ENCODE measurements around the gene TMED6.

The TMED6 gene

DNA sequence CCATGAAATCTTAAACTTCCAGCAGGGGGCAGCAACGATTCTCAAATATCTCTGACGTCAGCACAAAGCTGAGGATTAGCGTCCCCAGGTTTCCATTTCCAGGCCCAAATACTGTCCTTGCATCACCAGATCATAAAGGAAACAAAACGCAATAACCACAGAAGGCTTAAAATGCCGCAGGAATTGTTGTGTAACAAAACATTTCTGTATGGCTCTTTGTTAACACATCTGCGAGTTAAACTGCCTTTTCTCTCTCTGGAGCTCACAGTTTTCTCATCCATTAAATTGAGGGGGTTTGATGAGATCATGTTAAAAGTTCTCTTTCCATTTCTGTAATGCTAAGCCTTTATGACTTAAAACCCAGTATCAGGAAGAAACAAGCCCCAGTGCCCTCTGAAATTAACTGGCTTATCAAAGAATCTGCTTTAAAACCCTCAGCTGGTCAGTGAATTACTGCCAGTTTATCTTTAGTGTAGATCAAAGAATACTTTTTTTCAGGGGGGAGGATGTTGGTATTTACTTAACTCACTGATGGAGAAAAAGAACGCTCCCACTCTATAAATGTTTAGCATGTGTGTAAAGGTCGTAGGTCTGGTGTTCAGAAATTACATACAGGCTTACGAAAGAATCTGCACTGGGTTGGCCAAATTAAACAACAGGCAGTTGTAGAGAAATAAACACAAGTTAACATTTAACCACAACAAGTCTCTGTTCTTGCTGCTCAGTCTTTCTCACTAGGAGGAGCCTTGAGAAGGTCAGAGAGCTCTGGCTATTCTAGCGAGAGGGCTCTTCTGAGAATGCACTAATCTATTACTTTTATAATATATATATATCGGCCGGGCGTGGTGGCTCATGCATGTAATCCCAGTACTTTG lies 44.8 kb upstream of the TMED6 start:
- Histone ChIP-seq H3K4me2 (ENCODE audit: low read length) (peak overlapping the region; percentile 37), H3K9me3 (ENCODE audit: control insufficient read depth, insufficient read depth, low read length) (no peaks in the 10 kb centered on the region), H3K36me3 (ENCODE audit: control insufficient read depth, low read length) (no peaks in the 10 kb centered on the region), H3K27me3 (ENCODE audit: control insufficient read depth, low read length) (no peaks in the 10 kb centered on the region), H3K4me1 (ENCODE audit: control insufficient read depth, low read length) (peaks cover 7% of the 10 kb centered on the region), H3F3A (ENCODE audit: control insufficient read depth, insufficient read depth) (no peaks in the 10 kb centered on the region), H3K9me2 (replicated peaks; ENCODE audit: control insufficient read depth, low read length) (no peaks in the 10 kb centered on the region), H3K79me2 (ENCODE audit: control insufficient read depth, low read length) (no peaks in the 10 kb centered on the region), H3K27ac (ENCODE audit: low read depth, low read length) (no peak overlapping the region), H4K20me1 (ENCODE audit: control insufficient read depth, insufficient read depth, low read depth, low read length) (no peaks in the 10 kb centered on the region), H3K4me3 (ENCODE audit: low read length) (no peak overlapping the region)
- TF ChIP-seq, protein P1, sequence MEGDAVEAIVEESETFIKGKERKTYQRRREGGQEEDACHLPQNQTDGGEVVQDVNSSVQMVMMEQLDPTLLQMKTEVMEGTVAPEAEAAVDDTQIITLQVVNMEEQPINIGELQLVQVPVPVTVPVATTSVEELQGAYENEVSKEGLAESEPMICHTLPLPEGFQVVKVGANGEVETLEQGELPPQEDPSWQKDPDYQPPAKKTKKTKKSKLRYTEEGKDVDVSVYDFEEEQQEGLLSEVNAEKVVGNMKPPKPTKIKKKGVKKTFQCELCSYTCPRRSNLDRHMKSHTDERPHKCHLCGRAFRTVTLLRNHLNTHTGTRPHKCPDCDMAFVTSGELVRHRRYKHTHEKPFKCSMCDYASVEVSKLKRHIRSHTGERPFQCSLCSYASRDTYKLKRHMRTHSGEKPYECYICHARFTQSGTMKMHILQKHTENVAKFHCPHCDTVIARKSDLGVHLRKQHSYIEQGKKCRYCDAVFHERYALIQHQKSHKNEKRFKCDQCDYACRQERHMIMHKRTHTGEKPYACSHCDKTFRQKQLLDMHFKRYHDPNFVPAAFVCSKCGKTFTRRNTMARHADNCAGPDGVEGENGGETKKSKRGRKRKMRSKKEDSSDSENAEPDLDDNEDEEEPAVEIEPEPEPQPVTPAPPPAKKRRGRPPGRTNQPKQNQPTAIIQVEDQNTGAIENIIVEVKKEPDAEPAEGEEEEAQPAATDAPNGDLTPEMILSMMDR (IDR thresholded peaks at IDR 0.05; ENCODE audit: low read depth, low read length, poor library complexity, severe bottlenecking): peak; percentile 71
- TF ChIP-seq EZH2phosphoT487 (IDR thresholded peaks at IDR 0.05; ENCODE audit: borderline replicate concordance, low read length): no peak

DNA sequence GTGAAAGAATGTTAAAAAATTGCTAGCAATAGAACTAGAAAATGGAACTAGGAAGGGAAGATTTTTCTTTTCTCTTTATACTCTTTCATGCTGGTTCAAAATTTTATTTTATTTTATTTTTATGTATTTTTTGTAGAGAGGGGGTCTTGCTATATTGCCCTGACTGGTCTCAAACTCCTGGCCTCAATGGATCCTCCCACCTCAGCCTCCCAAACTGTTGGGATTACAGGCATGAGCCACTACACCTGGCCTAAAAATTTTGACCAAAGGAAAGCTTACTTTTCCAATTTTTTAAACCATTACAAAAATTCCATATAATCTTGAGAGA lies 44.2 kb upstream of the TMED6 start:
- Histone ChIP-seq H3K79me2 (ENCODE audit: control insufficient read depth, low read length) (no peaks in the 10 kb centered on the region), H4K20me1 (ENCODE audit: control insufficient read depth, insufficient read depth, low read depth, low read length) (no peaks in the 10 kb centered on the region), H3K9me3 (ENCODE audit: control insufficient read depth, insufficient read depth, low read length) (no peaks in the 10 kb centered on the region), H3K4me2 (ENCODE audit: low read length) (peak overlapping the region; percentile 37; the same call in 1 of the 2 replicates), H3K9me2 (replicated peaks; ENCODE audit: control insufficient read depth, low read length) (no peaks in the 10 kb centered on the region), H3K4me3 (ENCODE audit: low read length) (no peak overlapping the region), H3K36me3 (ENCODE audit: control insufficient read depth, low read length) (no peaks in the 10 kb centered on the region), H3F3A (ENCODE audit: control insufficient read depth, insufficient read depth) (no peaks in the 10 kb centered on the region), H3K4me1 (ENCODE audit: control insufficient read depth, low read length) (peaks cover 7% of the 10 kb centered on the region), H3K27me3 (ENCODE audit: control insufficient read depth, low read length) (no peaks in the 10 kb centered on the region), H3K27ac (ENCODE audit: low read depth, low read length) (no peak overlapping the region)
- no peak for TF ChIP-seq EZH2phosphoT487 (IDR thresholded peaks at IDR 0.05; ENCODE audit: borderline replicate concordance, low read length)
- TF ChIP-seq, protein P1 (IDR thresholded peaks at IDR 0.05; ENCODE audit: low read depth, low read length, poor library complexity, severe bottlenecking): no peak

DNA sequence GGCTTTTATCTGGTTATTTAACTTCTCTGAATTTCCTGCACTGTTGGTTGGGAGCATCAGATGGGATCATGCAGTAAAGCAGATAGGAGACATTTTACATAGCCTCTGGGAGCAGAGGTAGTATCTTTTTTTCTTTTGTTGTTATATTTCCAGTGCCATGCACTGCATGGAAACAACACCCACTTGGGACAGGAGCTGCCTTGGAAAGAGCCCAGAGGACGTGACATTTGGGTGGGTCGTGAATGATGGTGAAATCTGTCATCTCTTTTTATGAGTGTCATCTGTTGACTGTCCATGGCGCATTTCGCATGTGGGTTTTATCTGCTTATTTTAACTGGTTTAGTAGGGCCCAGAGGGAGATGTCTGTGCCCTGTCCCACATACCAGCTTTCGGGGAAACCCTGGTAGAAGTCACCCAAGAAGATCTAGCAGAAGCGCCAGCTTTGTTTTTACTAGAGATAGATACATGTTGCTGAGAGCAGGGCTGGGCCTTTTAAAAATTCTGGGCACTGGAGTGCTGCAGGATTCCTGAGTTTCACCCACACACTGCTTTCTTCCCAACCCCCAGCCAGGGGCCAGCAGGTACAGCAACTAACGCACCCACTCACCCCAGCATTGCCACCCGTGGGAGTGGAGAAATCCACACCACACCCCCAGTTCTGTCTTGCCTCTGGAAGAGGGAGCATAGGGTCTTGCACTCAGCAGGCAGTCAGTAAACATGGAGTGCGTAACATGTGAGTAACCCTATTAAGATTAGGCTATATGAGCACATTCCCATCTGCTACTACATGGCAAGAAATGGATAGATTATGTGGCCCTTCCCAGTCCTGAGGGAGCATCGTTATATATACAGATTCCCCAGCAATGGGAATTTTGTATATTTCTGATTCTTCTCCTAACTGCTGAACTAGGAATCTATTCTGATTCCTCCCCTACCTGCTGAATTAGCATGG lies 42.6 kb upstream of the TMED6 start:
- Histone ChIP-seq H3K27ac (ENCODE audit: low read depth, low read length) (no peak overlapping the region), H3K9me3 (ENCODE audit: control insufficient read depth, insufficient read depth, low read length) (no peaks in the 10 kb centered on the region)

More for the DNA sequence above, 42.6 kb upstream of the TMED6 start:
- Histone ChIP-seq H4K20me1 (ENCODE audit: control insufficient read depth, insufficient read depth, low read depth, low read length) (no peaks in the 10 kb centered on the region), H3F3A (ENCODE audit: control insufficient read depth, insufficient read depth) (no peaks in the 10 kb centered on the region), H3K4me2 (ENCODE audit: low read length) (no peak overlapping the region), H3K4me1 (ENCODE audit: control insufficient read depth, low read length) (peaks cover 7% of the 10 kb centered on the region), H3K4me3 (ENCODE audit: low read length) (no peak overlapping the region), H3K27me3 (ENCODE audit: control insufficient read depth, low read length) (no peaks in the 10 kb centered on the region), H3K36me3 (ENCODE audit: control insufficient read depth, low read length) (no peaks in the 10 kb centered on the region), H3K9me2 (replicated peaks; ENCODE audit: control insufficient read depth, low read length) (no peaks in the 10 kb centered on the region), H3K79me2 (ENCODE audit: control insufficient read depth, low read length) (no peaks in the 10 kb centered on the region)
- no peak for TF ChIP-seq EZH2phosphoT487 (IDR thresholded peaks at IDR 0.05; ENCODE audit: borderline replicate concordance, low read length)
- TF ChIP-seq, protein P1 (IDR thresholded peaks at IDR 0.05; ENCODE audit: low read depth, low read length, poor library complexity, severe bottlenecking): no peak

All from DOHH2 (cell line).